ENCODE measurements around the gene C9orf78. TPM values are rescaled to one million over a fixed set of nuclear protein-coding genes. Genes with fewer than 3 reads are reported as not detected.

The C9orf78 gene
- total and polyA plus RNA-seq, 2 of the 8 experiments (the other 6 are each of a cell fraction or from before 2014, with no cell fraction given), result 17.4 to 40.6 TPM

DNA sequence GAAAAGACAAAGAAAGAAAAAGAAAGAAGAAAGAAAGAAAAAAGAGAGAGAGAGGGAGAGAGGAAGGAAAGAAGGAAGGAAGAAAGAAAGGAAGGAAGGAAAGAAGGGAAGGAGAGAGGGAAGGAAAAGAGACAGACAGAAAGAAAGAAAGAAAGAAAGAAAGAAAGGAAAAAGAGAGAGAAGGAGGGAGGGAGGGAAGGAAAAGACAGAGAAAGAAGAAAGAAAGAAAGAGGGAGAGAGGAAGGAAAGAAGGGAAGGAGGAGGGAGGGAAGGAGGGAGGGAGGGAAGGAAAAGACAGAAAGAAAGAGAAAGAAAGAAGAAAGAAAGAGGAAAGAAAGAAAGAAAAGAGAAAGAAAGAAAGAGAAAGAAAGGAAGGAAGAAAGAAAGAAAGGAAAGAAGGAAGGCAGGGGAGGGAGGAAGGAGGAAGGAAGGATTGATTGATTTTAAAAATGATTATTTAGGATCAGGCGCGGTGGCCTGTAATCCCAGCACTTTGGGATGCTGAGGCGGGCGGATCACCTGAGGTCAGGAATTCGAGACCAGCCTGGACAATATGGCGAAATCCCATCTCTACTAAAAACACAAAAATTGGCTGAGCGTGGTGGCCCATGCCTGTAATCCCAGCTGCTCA is 55.4 kb downstream of the C9orf78 start (continued):
- no peak for TF ChIP-seq CHD7 (IDR thresholded peaks at IDR 0.05; ENCODE audit: insufficient replicate concordance, low read length)
